Activated CD8-positive, alpha-beta T cell treated with anti-CD3 and anti-CD28 coated beads, Interleukin-2, amount 10 ng/mL, durations not matched to agents 7 days and 5 days (primary cell): ENCODE measurements around the gene CTRB1. TPM values are rescaled to one million over a fixed set of nuclear protein-coding genes. Genes with fewer than 3 reads are reported as not detected.
"Not testable (repeated sequence)": the region's sequence is repeated elsewhere in the genome, so short reads cannot be mapped to it uniquely, and the experiment has no call there.

Experiments
- ATAC-seq: fragments of 150-1000 bp; cut with Tn5 transposase; one replicate; pipeline ENCODE4 v1.10.0; 2021; ENCODE audit warnings: moderate library complexity
- CTCF ChIA-PET: fragments of 350-600 bp; sonication (Branson Sonifier 250); formaldehyde crosslinking; loops from one replicate; lab custom pipeline; 2021; ENCODE audit warnings: antibody characterized with exemption; lab: Charles Lee
- POLR2A ChIA-PET: fragments of 350-600 bp; sonication (Branson Sonifier 250); formaldehyde crosslinking; loops from one replicate; lab custom pipeline; 2021; ENCODE audit warnings: antibody characterized with exemption; lab: Charles Lee
- DNase-seq: peaks from one replicate; pipeline ENCODE4 v3.0.0-alpha.2; 2020
- H3K27ac Mint-ChIP-seq: one replicate; pipeline ENCODE4 v1.8.0; 2021; ENCODE audit warnings: mild to moderate bottlenecking, mixed read lengths
- H3K27me3 Mint-ChIP-seq: one replicate; pipeline ENCODE4 v1.8.0; 2021; ENCODE audit warnings: low read depth, mixed read lengths
- H3K36me3 Mint-ChIP-seq: one replicate; pipeline ENCODE4 v1.8.0; 2021; ENCODE audit warnings: low read depth, mixed read lengths
- H3K4me1 Mint-ChIP-seq: one replicate; pipeline ENCODE4 v1.8.0; 2021; ENCODE audit warnings: low read depth, mixed read lengths
- H3K4me3 Mint-ChIP-seq: one replicate; pipeline ENCODE4 v1.8.0; 2021; ENCODE audit warnings: mild to moderate bottlenecking, mixed read lengths
- H3K9me3 Mint-ChIP-seq: one replicate; pipeline ENCODE4 v1.8.0; 2022; ENCODE audit warnings: mixed read lengths; ENCODE audit not compliant: insufficient read depth
- total RNA-seq, 2 experiments: library from RNA; stranded (reverse); gene quantifications; one replicate each; pipeline ENCODE4 v1.2.3, GENCODE V29; 2021

Gene CTRB1
- total RNA-seq, 2 experiments from 2014 or later: not detected

DNA sequence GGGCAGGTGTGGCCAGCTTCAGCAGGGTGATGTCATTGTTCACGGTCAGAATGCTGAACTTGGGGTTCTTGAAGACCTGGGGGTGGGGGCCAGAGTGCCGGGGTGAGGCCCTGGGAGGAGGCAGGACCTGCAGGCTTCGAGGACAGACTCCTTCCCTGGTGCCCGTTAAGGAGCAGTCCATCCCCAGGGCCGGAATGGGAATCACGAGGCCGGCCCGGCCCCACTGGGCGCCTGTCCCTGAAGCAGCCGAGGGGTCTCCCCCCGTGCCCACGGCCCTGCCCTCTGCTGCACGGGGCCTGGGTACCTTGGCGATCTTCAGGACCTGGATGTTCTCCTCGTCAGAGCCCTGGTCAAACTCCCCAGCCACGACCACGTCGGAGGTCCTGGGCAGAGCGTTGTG, 13.3 kb upstream of the CTRB1 start:
- H3K4me3 Mint-ChIP-seq, H3K9me3 Mint-ChIP-seq, DNase-seq, H3K36me3 Mint-ChIP-seq, H3K27me3 Mint-ChIP-seq, ATAC-seq, H3K27ac Mint-ChIP-seq, POLR2A ChIA-PET, CTCF ChIA-PET: not testable (repeated sequence)
- H3K4me1 Mint-ChIP-seq: peaks cover 14% of the 10 kb centered on the region

GRCh38 chr16:75205961-75206748, 12.6 kb upstream of the CTRB1 start:
- H3K4me3 Mint-ChIP-seq, CTCF ChIA-PET, POLR2A ChIA-PET, DNase-seq, H3K9me3 Mint-ChIP-seq, H3K4me1 Mint-ChIP-seq, H3K36me3 Mint-ChIP-seq, H3K27ac Mint-ChIP-seq, ATAC-seq, H3K27me3 Mint-ChIP-seq: not testable (repeated sequence)

DNA sequence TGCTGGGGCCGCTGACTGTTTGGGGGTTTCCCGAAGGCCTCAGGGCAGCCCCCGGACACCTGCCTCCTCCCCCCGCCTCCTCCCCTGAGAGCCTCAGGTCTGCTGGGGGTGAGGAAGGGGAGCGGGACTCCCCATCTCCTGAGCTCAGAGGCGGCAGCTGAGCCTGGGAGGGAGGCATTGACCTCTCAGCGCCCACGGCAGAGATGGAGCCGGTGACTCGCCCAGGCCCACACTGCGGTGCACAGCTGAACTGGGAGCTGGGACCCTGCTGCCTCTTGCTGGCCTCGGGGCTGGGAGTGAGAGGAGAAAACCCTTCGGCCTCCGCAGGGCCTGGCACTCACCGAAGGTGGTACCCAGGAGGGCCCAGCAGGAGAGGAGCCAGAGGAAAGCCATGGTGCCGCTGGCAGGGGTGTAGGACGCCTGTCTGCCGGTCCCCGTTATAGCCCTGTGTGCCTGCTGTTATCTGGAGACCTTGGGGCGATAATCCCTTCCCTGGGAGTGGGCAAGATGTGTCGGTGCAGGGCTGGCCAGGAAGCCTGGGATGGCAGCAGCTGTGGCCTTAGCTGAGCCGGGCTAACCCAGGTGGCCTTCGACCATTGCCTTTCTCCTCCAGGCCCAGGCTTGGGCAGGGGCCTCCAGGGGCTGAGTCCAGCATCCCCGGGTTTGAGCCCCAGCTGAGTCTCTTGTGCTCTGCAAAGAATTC, 11.9 kb upstream of the CTRB1 start, which contains the start of gene CTRB2:
CTRB2 (minus strand) TSS at position 413 of the 703 bp plus-strand sequence; CDS start at position 393, 20 bp downstream.
- Mint-ChIP-seq H3K9me3 (no peaks in the 10 kb centered on the region), H3K27me3 (no peaks in the 10 kb centered on the region), H3K36me3 (no peaks in the 10 kb centered on the region), H3K4me1 (peaks cover 1% of the 10 kb centered on the region), H3K27ac (no peak within 1 kb of the TSS), H3K4me3 (no peak within 1 kb of the TSS)
- ChIA-PET POLR2A (no interaction called here), CTCF (no interaction called here)
- DNase-seq: no peak
- ATAC-seq: no peak

GRCh38 chr16:75207831-75208230, 11.0 kb upstream of the CTRB1 start:
- H3K4me3 Mint-ChIP-seq: no peak overlapping the region
- no peak overlapping the region for H3K27ac Mint-ChIP-seq
- H3K9me3 Mint-ChIP-seq: no peaks in the 10 kb centered on the region
- ChIA-PET CTCF (no interaction called here), POLR2A (no interaction called here)
- no peaks in the 10 kb centered on the region for H3K36me3 Mint-ChIP-seq
- ATAC-seq: no peak
- no peaks in the 10 kb centered on the region for H3K27me3 Mint-ChIP-seq
- no peak for DNase-seq
- no peaks in the 10 kb centered on the region for H3K4me1 Mint-ChIP-seq

DNA sequence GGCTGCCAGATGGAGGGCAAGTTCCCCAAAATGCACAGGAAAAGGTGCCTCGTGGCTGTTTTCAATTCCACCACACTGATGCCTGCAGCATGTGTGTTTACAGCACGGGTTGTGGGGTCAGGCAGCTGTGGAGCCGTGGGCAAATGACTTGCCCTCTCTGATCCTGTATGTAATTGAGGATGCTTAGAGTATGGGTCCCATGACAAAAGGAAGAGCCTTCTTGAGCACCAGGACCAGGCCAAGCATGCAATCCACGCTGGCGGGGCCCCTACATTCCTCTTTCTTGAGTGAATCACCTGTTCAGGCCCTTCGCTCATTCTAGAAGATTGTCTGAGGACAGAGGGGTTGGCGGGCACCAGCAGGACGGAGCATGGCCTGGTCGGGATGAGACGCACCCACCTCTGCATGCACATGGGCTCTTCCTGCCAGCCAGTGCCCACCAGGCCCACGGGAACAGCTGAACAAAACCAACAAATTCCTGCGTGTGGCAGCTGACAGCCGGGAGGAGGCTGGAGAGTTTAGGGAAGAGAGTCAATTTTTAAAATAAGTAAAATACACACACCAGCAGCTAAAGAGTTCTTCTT, 10.5 kb upstream of the CTRB1 start:
- no peaks in the 10 kb centered on the region for H3K36me3 Mint-ChIP-seq
- H3K27me3 Mint-ChIP-seq: no peaks in the 10 kb centered on the region
- no peak overlapping the region for H3K27ac Mint-ChIP-seq
- no peak for ATAC-seq
- ChIA-PET CTCF (interaction anchor here (1.2 kb wide), 1 partner anchor 177 kb away, joined by 4 read pairs; no protein-coding TSS in a partner anchor), POLR2A (no interaction called here)
- H3K4me3 Mint-ChIP-seq: no peak overlapping the region
- no peaks in the 10 kb centered on the region for H3K4me1 Mint-ChIP-seq
- no peaks in the 10 kb centered on the region for H3K9me3 Mint-ChIP-seq
- no peak for DNase-seq

GRCh38 chr16:75208861-75209505, 9.8 kb upstream of the CTRB1 start:
- Mint-ChIP-seq H3K27me3 (no peaks in the 10 kb centered on the region), H3K4me1 (no peaks in the 10 kb centered on the region), H3K4me3 (no peak overlapping the region), H3K9me3 (no peaks in the 10 kb centered on the region), H3K36me3 (no peaks in the 10 kb centered on the region), H3K27ac (no peak overlapping the region)
- CTCF ChIA-PET: interaction anchor here (1.2 to 1.5 kb wide), 2 partner anchors 24 to 176 kb away, joined by 3 to 4 read pairs; no protein-coding TSS in a partner anchor
- ATAC-seq (no peak), DNase-seq (no peak)
- POLR2A ChIA-PET: no interaction called here

GRCh38 chr16:75209514-75209913, 9.3 kb upstream of the CTRB1 start:
- H3K27ac Mint-ChIP-seq, H3K36me3 Mint-ChIP-seq, ATAC-seq, H3K9me3 Mint-ChIP-seq, DNase-seq, H3K27me3 Mint-ChIP-seq, H3K4me1 Mint-ChIP-seq, H3K4me3 Mint-ChIP-seq, POLR2A ChIA-PET: not testable (repeated sequence)
- CTCF ChIA-PET: interaction anchor here (1.2 to 1.5 kb wide), 2 partner anchors 24 to 176 kb away, joined by 3 to 4 read pairs; no protein-coding TSS in a partner anchor

DNA sequence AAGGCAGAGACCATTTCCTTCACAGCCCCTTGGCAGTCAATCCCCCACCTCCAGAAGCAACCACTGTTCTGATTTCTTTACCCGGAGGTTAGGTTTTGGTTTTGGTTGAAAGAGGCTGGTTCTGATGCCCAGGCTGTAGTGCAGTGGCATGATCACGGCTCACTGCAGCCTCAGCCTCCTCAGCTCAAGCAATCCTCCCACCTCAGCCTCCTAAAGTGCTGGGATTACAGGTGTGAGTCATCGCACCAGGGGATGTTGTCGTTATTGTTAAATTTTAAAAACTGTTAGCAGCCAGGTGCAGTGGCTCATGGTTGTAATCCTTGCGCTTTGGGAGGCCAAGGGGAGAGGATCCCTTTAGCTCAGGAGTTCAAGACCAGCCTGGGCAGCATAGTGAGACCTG, 8.8 kb upstream of the CTRB1 start:
- no peak overlapping the region for H3K27ac Mint-ChIP-seq
- CTCF ChIA-PET: interaction anchor here (1.5 to 2.5 kb wide), 2 partner anchors 11 to 24 kb away, joined by 3 to 7 read pairs; no protein-coding TSS in a partner anchor
- no peaks in the 10 kb centered on the region for H3K36me3 Mint-ChIP-seq
- no peaks in the 10 kb centered on the region for H3K4me1 Mint-ChIP-seq
- DNase-seq (no peak), ATAC-seq (no peak)
- POLR2A ChIA-PET: no interaction called here
- no peaks in the 10 kb centered on the region for H3K27me3 Mint-ChIP-seq
- no peak overlapping the region for H3K4me3 Mint-ChIP-seq
- H3K9me3 Mint-ChIP-seq: no peaks in the 10 kb centered on the region

GRCh38 chr16:75211286-75211685, 7.5 kb upstream of the CTRB1 start:
- not testable (repeated sequence) for DNase-seq, H3K4me1 Mint-ChIP-seq, ATAC-seq, H3K27me3 Mint-ChIP-seq, H3K9me3 Mint-ChIP-seq, H3K27ac Mint-ChIP-seq, H3K4me3 Mint-ChIP-seq, H3K36me3 Mint-ChIP-seq
- POLR2A ChIA-PET: interaction anchor here (0.6 kb wide), 1 partner anchor 65 kb away, joined by 3 read pairs; no protein-coding TSS in a partner anchor
- CTCF ChIA-PET: interaction anchor here (2.5 kb wide), 1 partner anchor 12 kb away, joined by 7 read pairs; no protein-coding TSS in a partner anchor

DNA sequence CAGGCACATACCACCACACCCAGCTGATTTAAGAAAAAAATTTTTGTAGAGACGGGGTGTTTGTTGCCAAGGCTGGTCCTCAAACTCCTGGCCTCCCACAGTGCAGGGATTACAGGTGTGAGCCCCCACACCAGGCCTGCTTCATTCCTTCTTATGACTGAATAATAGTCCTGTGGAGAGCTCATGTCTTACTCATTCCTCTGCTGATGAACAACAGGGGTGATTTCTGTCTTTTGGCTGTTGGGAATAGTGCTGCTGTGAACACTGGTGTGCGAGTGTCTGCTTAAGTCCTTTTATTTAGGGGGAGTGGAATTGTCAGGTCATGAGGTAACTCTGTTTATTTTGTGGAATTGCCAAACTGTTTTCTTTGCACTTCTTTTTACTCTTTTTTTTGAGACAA, 2.7 kb upstream of the CTRB1 start:
- no peaks in the 10 kb centered on the region for H3K9me3 Mint-ChIP-seq
- H3K27me3 Mint-ChIP-seq: no peaks in the 10 kb centered on the region
- DNase-seq: no peak
- no peak overlapping the region for H3K4me3 Mint-ChIP-seq
- ChIA-PET CTCF (interaction anchor here (0.6 to 1.0 kb wide), 2 partner anchors 17 to 169 kb away, joined by 3 read pairs; no protein-coding TSS in a partner anchor), POLR2A (no interaction called here)
- H3K4me1 Mint-ChIP-seq: peaks cover 19% of the 10 kb centered on the region
- no peaks in the 10 kb centered on the region for H3K36me3 Mint-ChIP-seq
- ATAC-seq: no peak
- no peak overlapping the region for H3K27ac Mint-ChIP-seq

DNA sequence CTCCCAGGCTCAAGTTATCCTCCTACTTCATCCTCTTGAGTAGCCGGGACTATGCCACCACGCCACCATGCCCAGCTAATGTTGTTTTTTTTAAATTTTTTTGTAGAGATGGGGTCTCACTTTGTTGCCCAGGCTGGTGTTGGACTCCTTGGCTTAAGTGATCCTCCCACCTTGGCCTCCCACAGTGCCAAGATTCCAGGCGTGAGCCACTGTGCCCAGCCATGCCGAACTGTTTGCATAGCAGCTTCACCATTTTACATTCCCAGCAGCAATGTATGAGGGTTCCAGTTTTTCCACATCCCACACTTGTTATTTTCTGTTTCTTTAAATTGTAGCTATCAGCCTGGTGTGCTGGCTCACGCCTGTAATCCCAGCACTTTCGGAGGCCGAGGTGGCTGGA, 2.2 kb upstream of the CTRB1 start:
- Mint-ChIP-seq H3K4me1 (peaks cover 19% of the 10 kb centered on the region), H3K4me3 (no peak overlapping the region), H3K27ac (no peak overlapping the region), H3K36me3 (no peaks in the 10 kb centered on the region), H3K9me3 (no peaks in the 10 kb centered on the region), H3K27me3 (no peaks in the 10 kb centered on the region)
- ChIA-PET POLR2A (no interaction called here), CTCF (interaction anchor here (1.0 kb wide), 1 partner anchor 169 kb away, joined by 3 read pairs; no protein-coding TSS in a partner anchor)
- ATAC-seq: no peak
- DNase-seq: no peak
